Raji (cell line): ENCODE measurements around the gene PCDHB3.

Experiments
- POLR2A ChIP-seq: IDR thresholded peaks from 2 replicates; pipeline ENCODE4 v1.6.1; 2011; ENCODE audit warnings: low read depth, low read length, control low read depth; ENCODE audit not compliant: insufficient read depth

The PCDHB3 gene

DNA sequence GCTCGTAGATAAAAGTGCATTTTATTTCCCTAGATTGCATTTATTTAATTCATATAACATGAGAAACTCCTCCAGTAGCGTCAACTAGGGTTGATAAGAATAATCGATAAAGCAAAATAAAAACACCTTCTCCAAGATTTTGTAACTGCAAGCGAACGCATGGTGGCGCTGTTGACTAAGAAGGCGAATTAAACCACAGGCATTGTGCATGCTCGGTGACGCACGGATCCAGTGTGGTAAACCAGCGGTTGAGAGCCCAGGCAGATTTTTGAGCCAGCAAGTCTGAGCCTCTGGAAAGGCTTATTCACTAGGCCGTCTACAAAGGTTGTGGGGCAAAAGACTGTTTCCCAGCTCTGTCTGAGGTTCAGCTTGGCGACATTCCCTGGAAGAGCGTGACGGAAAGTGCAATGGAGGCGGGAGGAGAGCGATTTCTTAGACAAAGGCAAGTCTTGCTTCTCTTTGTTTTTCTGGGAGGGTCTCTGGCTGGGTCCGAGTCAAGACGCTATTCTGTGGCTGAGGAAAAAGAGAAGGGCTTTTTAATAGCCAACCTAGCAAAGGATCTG, at the start of gene PCDHB3:
Gene PCDHB3, plus strand, starts transcription at position 231 of the 563 bp plus-strand sequence. Its CDS starts 177 bp downstream, at position 408.
- TF ChIP-seq POLR2A = no peak

- TF ChIP-seq POLR2A = no peak
These were observed 49.4 kb upstream of the PCDHB3 start, which contains the start of gene PCDHB1 for GRCh38 chr5:141050622-141051520. TSS of gene PCDHB1 (plus strand) at chr5:141051374. CDS start at chr5:141051471, 97 bp downstream.

DNA sequence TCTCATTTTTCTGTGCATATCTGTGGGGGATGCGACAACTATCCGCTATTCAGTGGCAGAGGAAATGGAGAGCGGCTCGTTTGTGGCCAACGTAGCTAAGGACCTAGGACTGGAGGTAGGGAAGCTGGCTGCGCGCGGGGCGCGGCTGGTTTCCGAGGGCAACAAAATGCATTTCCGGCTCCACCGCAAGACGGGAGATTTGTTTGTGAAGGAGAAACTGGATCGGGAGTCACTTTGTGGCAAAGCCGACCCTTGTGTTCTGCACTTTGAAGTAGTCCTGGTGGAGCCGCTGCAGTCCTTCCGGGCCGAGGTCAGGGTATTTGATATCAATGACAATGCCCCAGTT, 48.8 kb upstream of the PCDHB3 start:
- no peak for TF ChIP-seq POLR2A

GRCh38 chr5:141077826-141078225, 22.4 kb upstream of the PCDHB3 start:
- no peak for TF ChIP-seq POLR2A

- no peak for TF ChIP-seq POLR2A
These were observed 18.0 kb upstream of the PCDHB3 start for GRCh38 chr5:141082228-141082627.

- TF ChIP-seq POLR2A = no peak
These were observed 15.7 kb upstream of the PCDHB3 start for GRCh38 chr5:141084487-141084989.

DNA sequence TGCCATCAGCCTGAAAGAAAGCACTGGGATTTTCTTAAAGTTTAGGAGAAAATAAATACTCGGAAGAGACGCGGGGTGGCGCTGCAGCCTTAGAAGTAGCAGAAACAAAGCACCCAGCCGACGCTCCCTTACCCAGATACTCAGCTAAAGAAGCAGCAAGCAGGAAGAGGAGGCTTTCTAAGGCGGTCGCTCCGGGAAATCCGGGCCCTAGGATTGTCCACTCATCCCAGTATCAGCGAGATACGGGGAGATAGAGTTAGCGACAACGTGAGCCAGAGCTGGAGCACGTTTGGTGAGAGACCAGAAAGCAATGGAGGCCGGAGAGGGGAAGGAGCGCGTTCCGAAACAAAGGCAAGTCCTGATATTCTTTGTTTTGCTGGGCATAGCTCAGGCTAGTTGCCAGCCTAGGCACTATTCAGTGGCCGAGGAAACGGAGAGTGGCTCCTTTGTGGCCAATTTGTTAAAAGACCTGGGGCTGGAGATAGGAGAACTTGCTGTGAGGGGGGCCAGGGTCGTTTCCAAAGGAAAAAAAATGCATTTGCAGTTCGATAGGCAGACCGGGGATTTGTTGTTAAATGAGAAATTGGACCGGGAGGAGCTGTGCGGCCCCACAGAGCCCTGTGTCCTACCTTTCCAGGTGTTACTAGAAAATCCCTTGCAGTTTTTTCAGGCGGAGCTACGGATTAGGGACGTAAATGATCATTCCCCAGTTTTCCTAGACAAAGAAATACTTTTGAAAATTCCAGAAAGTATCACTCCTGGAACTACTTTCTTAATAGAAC, 5.6 kb upstream of the PCDHB3 start, which contains the start of gene PCDHB2:
Gene PCDHB2, plus strand, starts transcription at position 135 of the 782 bp plus-strand sequence. Its CDS starts 176 bp downstream, at position 311.
- no peak for TF ChIP-seq POLR2A

DNA sequence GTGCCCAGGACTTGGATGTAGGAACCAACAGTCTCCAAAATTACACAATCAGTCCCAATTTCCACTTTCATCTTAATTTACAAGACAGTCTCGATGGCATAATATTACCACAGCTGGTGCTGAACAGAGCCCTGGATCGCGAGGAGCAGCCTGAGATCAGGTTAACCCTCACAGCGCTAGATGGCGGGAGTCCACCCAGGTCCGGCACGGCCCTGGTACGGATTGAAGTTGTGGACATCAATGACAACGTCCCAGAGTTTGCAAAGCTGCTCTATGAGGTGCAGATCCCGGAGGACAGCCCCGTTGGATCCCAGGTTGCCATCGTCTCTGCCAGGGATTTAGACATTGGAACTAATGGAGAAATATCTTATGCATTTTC, 5.0 kb upstream of the PCDHB3 start:
- TF ChIP-seq POLR2A = no peak

- TF ChIP-seq POLR2A = no peak
These were observed 786 bp downstream of the PCDHB3 start for GRCh38 chr5:141101059-141101458.

DNA sequence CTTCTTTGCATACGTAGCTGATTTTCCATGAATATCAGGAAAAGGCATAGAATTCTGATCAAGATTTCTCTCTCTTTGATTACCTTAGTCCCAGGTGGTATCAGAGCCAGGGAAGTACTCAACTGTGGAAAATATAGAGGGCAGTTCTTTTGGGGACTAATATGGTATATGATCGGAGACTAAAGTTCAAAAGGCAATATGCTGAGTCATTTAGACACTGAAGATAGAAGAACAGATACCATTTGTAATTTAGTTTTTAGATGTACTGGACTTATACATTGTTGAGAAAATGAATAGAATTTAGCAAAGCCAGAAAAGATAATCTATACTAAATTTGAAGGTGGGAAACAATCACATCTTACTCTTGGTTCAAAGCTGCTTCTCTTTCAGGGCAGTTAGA, 5.1 kb downstream of the PCDHB3 start:
- TF ChIP-seq POLR2A = no peak

GRCh38 chr5:141119250-141119649, 19.0 kb downstream of the PCDHB3 start:
- no peak for TF ChIP-seq POLR2A

GRCh38 chr5:141121563-141121962, 21.3 kb downstream of the PCDHB3 start, which contains the start of gene PCDHB4:
TSS of gene PCDHB4 (plus strand) at chr5:141121818. CDS start at chr5:141121999, 181 bp downstream.
- TF ChIP-seq POLR2A = no peak

- TF ChIP-seq POLR2A = no peak
These were observed 21.7 kb downstream of the PCDHB3 start for GRCh38 chr5:141121985-141122384.

DNA sequence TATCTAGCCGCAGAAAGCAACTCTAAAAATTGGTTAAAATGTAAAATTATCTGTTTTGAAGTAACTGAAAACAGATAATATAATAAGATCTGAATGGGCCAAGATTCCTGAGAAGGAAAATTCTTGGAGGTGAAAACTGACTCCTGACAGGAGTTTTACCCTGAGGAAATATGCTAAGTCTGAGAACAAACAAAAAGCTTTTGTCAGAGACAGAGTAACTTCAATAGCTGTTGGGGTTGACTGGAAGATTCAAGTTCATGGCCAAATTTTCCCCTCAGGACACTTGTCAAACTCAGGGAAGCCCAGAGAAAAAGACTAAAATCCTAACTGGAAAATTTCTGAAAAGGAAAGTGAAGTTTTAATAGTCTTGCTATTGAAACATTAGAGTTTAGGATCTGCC, 27.0 kb downstream of the PCDHB3 start:
- no peak for TF ChIP-seq POLR2A
